Ecto neural progenitor cell (in vitro differentiated cells): Measurements from ENCODE around the gene FAM184A.
"Not testable (repeated sequence)": the region's sequence is repeated elsewhere in the genome, so short reads cannot be mapped to it uniquely, and the experiment has no call there.

Experiments used
- DNase-seq: peaks from one replicate; pipeline ENCODE4 v3.0.0-alpha.2; 2018; ENCODE audit warnings: low spot score

FAM184A gene

DNA sequence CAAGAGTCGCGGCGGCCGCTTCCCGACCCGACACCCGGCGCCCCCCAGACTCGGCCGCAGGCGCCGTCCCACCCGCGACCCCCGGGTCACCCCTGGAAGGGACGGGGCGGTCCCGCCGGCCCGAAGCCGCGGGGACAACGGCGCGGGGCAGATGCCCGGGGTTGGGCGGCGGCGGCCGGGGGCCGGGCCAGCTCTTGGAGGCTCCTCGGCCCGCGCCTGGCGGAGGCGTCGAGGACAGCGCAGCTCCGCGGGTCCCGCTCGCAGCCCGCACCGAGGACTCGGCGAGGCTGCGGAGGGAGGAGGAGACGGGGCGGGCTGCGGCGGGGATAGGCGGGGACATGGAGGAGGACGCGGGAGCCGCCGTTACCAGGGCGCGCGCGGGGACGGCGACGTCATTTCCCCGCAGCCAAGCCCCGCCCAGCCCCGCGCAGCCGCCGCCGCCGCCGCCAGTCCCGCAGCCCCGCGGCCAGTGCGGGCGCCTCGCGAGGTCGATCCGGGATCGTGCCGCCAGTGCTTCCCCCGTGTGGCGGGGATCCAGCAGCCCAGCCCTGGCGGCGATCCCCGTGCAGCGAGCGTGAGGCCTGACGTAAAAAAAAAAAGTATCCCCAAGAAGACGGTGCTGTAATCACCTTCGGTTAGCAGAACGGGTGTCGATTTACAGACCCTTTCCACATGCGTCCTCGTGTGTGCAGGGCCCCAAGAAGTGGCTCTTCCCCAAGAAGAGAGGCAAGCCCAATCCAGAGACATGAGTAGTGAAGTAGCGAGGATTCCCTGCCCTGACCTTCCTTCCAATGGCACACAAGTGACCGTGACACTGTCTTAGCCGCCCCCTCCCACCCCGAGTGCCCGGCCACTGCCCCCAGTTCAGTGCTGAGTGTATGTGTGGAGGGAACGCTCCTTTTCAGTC is at the start of gene FAM184A:
TSS of gene FAM184A (minus strand) at position 289 of the 907 bp plus-strand sequence. CDS start 365 bp downstream, outside the sequence.
- peak; percentile 86 for DNase-seq

- no peak for DNase-seq
These were observed 49.2 kb upstream of the FAM184A start for GRCh38 chr6:119127627-119128026.

GRCh38 chr6:119126826-119127225 is 48.4 kb upstream of the FAM184A start:
- DNase-seq: no peak

DNA sequence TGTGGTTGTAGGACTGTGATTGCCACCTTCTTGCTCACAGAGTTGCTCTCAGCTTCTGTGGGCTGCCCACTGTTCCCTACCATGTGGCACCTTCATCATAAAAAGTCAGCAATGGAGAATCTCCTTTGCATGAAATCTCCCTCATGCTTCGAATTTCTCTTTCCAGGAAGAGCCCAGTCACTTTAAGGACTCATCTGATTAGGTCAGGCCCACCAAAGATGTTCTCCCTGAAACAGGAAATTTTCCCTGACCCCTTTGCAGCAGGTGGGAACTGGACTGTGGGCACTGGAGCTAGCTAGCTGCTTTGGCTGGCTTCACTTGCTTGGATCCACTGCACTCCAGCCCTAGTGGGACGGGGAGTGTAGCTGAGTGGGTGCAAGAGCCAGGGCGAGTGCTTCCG is 47.7 kb upstream of the FAM184A start:
- DNase-seq: no peak

DNA sequence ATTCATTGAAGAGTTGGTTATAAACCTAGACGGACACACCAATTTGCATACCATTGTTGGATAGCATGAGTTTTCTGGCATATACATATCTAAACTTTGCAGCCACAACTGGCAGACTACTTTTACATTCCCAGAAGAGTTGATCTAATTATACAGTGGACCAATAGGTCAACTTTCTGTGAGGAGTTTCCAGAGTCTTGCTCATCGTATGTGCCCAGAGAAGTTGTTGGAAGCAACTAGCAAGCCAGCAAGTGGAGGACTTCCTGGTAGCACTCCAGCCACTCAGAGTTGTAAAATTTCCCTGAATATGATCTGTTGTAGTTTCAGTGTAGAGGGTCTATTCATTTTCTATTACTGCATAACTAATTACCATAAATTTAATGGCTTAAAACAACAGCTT is 47.1 kb upstream of the FAM184A start:
- DNase-seq: no peak

DNA sequence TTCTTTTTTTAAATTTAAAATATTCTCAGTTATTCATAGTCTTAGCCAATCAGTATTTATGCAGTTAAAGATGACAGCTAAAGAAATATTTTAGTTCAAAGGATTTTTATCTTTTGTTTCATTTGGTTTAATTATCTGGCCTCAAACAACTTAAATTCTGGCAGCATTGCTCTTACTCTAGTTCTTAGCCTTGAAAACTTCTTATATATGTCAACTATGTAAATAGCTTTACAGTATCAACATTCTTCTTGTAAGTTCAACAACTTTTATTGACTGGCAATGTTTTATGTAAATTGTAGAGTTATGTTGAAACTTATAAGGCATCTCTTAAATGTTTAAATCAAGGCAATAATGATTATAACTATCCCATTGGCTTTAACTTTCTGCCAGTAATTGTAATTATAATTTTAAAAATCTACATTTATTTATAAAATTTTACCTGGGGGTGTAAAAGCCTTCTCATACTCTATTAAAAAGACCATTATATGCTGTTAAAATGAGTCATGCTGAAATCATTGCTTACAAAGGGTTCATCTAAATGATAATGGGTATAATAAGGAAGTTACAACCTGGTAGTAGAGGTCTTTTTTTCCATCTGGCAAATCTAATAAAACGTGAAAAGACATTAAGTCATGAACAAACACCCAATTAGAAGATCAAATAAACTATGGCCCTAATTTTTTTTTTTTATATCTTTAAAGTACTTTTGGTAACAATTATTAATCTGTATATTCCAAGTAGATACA is 45.8 kb upstream of the FAM184A start:
- no peak for DNase-seq

- no peak for DNase-seq
These were observed 43.9 kb upstream of the FAM184A start for GRCh38 chr6:119122336-119122735.

- DNase-seq: no peak
These were observed 42.9 kb upstream of the FAM184A start for GRCh38 chr6:119121367-119121766.

DNA sequence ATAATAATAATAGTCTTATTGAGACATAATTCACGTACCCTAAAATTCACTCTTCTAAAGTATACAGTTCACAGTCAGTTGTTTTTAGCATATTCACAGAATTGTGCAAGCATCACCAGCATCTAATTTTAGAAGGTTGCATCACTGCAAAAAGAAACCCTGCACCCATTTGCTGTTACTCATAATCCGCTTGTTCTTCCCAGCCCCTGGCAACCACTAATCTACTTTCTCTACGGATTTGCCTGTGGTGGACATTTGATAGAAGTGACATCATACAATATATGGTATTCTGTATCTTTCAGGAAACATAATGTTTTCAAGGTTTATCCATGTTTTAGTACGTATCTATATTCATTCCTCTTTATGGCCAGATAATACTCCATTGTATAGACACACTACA is 41.5 kb upstream of the FAM184A start:
- no peak for DNase-seq

DNA sequence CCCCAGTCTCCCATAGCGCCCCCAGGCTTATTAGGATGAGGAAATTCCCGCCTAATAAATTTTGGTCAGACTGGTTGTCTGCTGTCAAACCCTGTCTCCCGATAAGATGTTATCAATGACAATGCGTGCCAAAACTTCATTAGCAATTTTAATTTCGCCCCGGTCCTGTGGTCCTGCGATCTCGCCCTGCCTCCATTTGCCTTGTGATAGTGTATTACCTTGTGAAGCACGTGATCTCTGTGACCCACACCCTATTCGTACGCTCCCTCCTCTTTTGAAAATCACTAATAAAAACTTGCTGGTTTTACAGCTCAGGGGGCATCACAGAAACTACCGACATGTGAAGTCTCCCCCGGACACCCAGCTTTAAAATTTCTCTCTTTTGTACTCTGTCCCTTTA is 40.6 kb upstream of the FAM184A start:
- not testable (repeated sequence) for DNase-seq

GRCh38 chr6:119116712-119117281 is 38.3 kb upstream of the FAM184A start:
- DNase-seq: no peak

- no peak for DNase-seq
These were observed 35.5 kb upstream of the FAM184A start for GRCh38 chr6:119113961-119114360.

GRCh38 chr6:119112812-119113530 is 34.5 kb upstream of the FAM184A start:
- no peak for DNase-seq

- DNase-seq: no peak
These were observed 32.4 kb upstream of the FAM184A start for GRCh38 chr6:119110601-119111548.

DNA sequence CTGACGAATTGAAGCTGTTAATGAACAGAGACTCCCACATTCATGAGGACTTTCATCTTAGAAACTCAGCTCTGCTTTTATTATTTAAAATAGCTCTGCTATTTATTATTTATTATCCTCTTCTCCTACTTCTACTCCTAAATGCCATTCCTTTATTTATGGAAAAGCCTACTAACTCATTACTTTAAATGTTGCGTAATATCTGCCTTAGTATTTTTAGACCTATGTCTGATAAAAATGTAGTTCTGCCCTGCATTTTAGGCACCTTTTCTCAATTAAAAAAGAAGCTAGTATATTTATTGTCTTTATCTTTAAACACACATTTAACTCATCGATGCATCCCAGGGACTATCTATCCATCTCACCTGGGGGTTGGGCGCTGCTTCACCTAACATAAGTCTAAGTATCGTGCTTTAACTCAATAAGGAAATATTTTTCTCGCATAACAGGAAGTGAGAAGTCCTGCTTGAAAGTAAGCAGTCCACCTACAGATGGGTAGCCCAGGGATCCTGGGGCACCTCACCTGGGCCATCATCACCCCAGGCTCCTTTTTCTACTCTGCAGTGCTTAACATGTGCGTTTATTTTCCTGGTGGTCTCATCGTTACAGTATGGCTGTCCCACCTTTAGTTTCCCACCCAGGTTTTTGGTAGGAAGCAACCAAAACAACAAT is 31.3 kb upstream of the FAM184A start:
- no peak for DNase-seq

DNA sequence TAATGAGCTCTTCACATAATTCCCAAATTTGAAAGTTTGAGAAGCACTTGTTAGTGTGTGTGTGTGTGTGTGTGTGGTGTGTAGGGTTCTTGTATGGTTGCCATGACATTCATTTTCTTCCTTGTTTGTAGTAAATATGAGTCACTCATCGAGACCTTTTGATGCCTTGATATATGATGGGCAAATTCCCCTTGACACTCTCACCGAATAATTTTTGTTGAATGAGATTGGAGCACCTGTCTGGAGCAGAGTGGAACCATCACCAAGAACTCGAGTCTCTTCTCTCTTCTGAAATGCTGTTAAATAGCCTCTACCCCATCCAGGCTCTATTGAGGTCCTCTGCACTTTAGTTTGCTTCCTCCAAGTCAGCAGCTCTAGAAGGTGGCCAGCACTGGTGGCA is 29.6 kb upstream of the FAM184A start:
- no peak for DNase-seq

- no peak for DNase-seq
These were observed 26.8 kb upstream of the FAM184A start for GRCh38 chr6:119105282-119105681.

GRCh38 chr6:119102901-119103300 is 24.4 kb upstream of the FAM184A start:
- no peak for DNase-seq

DNA sequence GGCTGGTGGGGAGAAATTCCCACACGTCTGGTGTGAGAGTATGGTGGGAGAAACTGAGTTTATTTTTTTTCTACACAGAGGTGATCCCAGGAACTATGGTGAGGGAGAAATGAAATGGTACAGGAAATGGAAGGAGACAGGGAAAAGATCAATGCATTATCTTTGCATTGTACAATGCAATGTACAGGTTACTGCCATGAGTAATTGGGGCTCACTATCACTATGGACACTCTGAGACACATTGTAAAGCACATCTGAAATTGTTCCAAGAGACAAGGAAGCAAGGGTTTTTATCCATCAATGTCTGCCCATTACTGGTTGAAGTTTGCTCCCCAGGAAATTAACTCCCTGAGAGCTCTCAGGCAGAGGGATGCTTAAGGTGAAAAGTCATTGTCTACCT is 21.7 kb upstream of the FAM184A start:
- no peak for DNase-seq

GRCh38 chr6:119097815-119098361 is 19.4 kb upstream of the FAM184A start:
- DNase-seq: not testable (repeated sequence)
